Epithelial cell of esophagus (primary cell): Measurements from ENCODE around the gene ADPRHL1.

Experiments used
- DNase-seq: peaks from one replicate; pipeline ENCODE4 v3.0.0; 2010; ENCODE audit warnings: low read depth
- H3K4me3 ChIP-seq: 2 replicates; pipeline ENCODE4 v1.5.1; 2011; ENCODE audit warnings: mild to moderate bottlenecking, low read length, control low read depth
- CTCF ChIP-seq: IDR thresholded peaks from 2 replicates; pipeline ENCODE4 v1.5.1; 2011; ENCODE audit warnings: low read depth, mild to moderate bottlenecking, low read length, control low read depth, inconsistent platforms; ENCODE audit not compliant: insufficient read depth; ENCODE audit errors: missing control alignments

Gene ADPRHL1

GRCh38 chr13:113402471-113403254 lies 50.6 kb downstream of the ADPRHL1 start:
- DNase-seq = no peak
- no peak overlapping the region for H3K4me3 ChIP-seq
- TF ChIP-seq CTCF = no peak

GRCh38 chr13:113401452-113402415 lies 51.6 kb downstream of the ADPRHL1 start:
- H3K4me3 ChIP-seq = no peak overlapping the region
- TF ChIP-seq CTCF = no peak
- no peak for DNase-seq

GRCh38 chr13:113400621-113401451 lies 52.5 kb downstream of the ADPRHL1 start:
- no peak for DNase-seq
- TF ChIP-seq CTCF = no peak
- no peak overlapping the region for H3K4me3 ChIP-seq

- no peak for TF ChIP-seq CTCF
- no peak for DNase-seq
Measured at GRCh38 chr13:113399755-113400149, 53.5 kb downstream of the ADPRHL1 start.

GRCh38 chr13:113398963-113399754 lies 54.1 kb downstream of the ADPRHL1 start:
- no peak for TF ChIP-seq CTCF
- H3K4me3 ChIP-seq = no peak overlapping the region
- no peak for DNase-seq

More at GRCh38 chr13:113399755-113400149, 53.5 kb downstream of the ADPRHL1 start:
- H3K4me3 ChIP-seq = no peak overlapping the region
